Measurements from ENCODE around the gene PRKAG2. TPM values are rescaled to one million over a fixed set of nuclear protein-coding genes. Genes with fewer than 3 reads are reported as not detected.
"Not testable (repeated sequence)": the region's sequence is repeated elsewhere in the genome, so short reads cannot be mapped to it uniquely, and the experiment has no call there.

PRKAG2 gene
- polyA plus RNA-seq, 1 of the 3 experiments (the other 2 are of a cell fraction), result 51.6 TPM

GRCh38 chr7:151830121-151830830 is 46.6 kb downstream of the PRKAG2 start:
- Histone ChIP-seq H3K9ac (no peak overlapping the region), H3K79me2 (ENCODE audit: insufficient read depth) (no peaks in the 10 kb centered on the region), H3F3A (replicated peaks; ENCODE audit: insufficient read depth) (no peaks in the 10 kb centered on the region), H3K4me1 (ENCODE audit: control insufficient read depth in 1 of 2, insufficient read depth in 2 of 2, low read depth in 1 of 2, low read length in 1 of 2) (peaks cover 0 to 4% of the 10 kb centered on the region in 2 experiments; a peak in 1 of 4 replicates), H2AFZ (ENCODE audit: low read depth) (no peak overlapping the region), H3K27me3 (ENCODE audit: insufficient read depth) (peaks cover 60% of the 10 kb centered on the region), H3K4me2 (no peak overlapping the region), H3K9me3 (no peaks in the 10 kb centered on the region), H4K20me1 (ENCODE audit: insufficient read depth) (no peaks in the 10 kb centered on the region), H3K36me3 (replicated peaks in 1 of 2; ENCODE audit: control insufficient read depth in 1 of 2, insufficient read depth in 2 of 2, low read length in 1 of 2) (no peaks in the 10 kb centered on the region), H3K27ac (ENCODE audit: low read depth in 2 of 2, low read length in 1 of 2) (no peak overlapping the region), H3K9me2 (no peaks in the 10 kb centered on the region), H3K4me3 (ENCODE audit: low read depth in 2 of 2, low read length in 1 of 2) (no peak overlapping the region)
- no peak for TF ChIP-seq NRF1 (IDR thresholded peaks at IDR 0.05; ENCODE audit: low read depth, low read length)
- CTCF ChIA-PET, result no interaction called here
- 64% methylated on average over 22 of the region's 26 CpGs for WGBS (ENCODE audit: low lambda C conversion rate)
- POLR2A ChIA-PET, result interaction anchor here (0.7 kb wide), 1 partner anchor 47 kb away, joined by 3 read pairs; the partner anchor contains the start of gene PRKAG2
- no peak for DNase-seq

- 70% methylated on average over 13 of the region's 13 CpGs for WGBS (ENCODE audit: low lambda C conversion rate)
- H3K4me1 ChIP-seq (ENCODE audit: control insufficient read depth in 1 of 2, insufficient read depth in 2 of 2, low read depth in 1 of 2, low read length in 1 of 2), result peaks cover 0 to 5% of the 10 kb centered on the region in 2 experiments; a peak in 1 of 4 replicates
- POLR2A ChIA-PET, result interaction anchor here (0.7 kb wide), 1 partner anchor 48 kb away, joined by 3 read pairs; the partner anchor contains the start of gene PRKAG2
Observed at GRCh38 chr7:151829707-151830106, 47.2 kb downstream of the PRKAG2 start.

DNA sequence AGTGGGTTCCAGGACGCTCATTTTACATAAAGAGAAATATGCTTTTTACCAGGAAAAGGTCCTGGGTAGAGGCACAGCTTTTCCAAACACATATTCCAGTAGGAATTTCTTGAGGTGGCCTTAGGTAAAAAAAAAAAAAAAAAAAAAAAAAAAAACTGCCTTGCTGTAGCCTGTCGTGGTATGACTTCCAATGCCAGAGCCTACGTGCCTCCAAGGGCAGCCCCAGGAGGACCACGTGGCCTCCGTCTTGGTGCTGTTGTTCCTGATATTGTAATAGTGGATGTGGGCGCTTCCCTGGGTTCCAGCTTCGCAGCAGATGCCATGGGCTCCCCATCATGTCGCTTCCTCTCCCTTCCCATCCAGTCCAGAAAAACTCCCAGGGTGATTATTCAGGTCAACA is 49.3 kb downstream of the PRKAG2 start:
- Histone ChIP-seq H3K4me3 (ENCODE audit: low read depth in 2 of 2, low read length in 1 of 2) (no peak overlapping the region), H3K4me1 (ENCODE audit: control insufficient read depth in 1 of 2, insufficient read depth in 2 of 2, low read depth in 1 of 2, low read length in 1 of 2) (peaks cover 0 to 13% of the 10 kb centered on the region in 2 experiments; a peak in 1 of 4 replicates), H3K36me3 (replicated peaks in 1 of 2; ENCODE audit: control insufficient read depth in 1 of 2, insufficient read depth in 2 of 2, low read length in 1 of 2) (no peaks in the 10 kb centered on the region), H3F3A (replicated peaks; ENCODE audit: insufficient read depth) (no peaks in the 10 kb centered on the region), H3K9me2 (no peaks in the 10 kb centered on the region), H3K27ac (ENCODE audit: low read depth in 2 of 2, low read length in 1 of 2) (no peak overlapping the region), H3K9ac (no peak overlapping the region), H4K20me1 (ENCODE audit: insufficient read depth) (no peaks in the 10 kb centered on the region), H3K27me3 (ENCODE audit: insufficient read depth) (peaks cover 57% of the 10 kb centered on the region), H3K4me2 (no peak overlapping the region), H2AFZ (ENCODE audit: low read depth) (no peak overlapping the region), H3K9me3 (no peaks in the 10 kb centered on the region), H3K79me2 (ENCODE audit: insufficient read depth) (no peaks in the 10 kb centered on the region)
- ChIA-PET CTCF (no interaction called here), POLR2A (no interaction called here)
- WGBS (ENCODE audit: low lambda C conversion rate), result 58% methylated on average over 8 of the region's 8 CpGs
- no peak for DNase-seq
- TF ChIP-seq ELF1 (IDR thresholded peaks at IDR 0.05) (no peak), USF2 (IDR thresholded peaks at IDR 0.05; ENCODE audit: borderline replicate concordance, low read depth, low read length) (no peak), RXRA (IDR thresholded peaks at IDR 0.05; ENCODE audit: borderline replicate concordance, low read depth) (no peak), CHD2 (IDR thresholded peaks at IDR 0.05; ENCODE audit: low read length, partially characterized antibody) (no peak), NFIC (IDR thresholded peaks at IDR 0.05; ENCODE audit: borderline replicate concordance) (no peak), TAF1 (IDR thresholded peaks at IDR 0.05; ENCODE audit: borderline replicate concordance, low read depth, low read length) (no peak)

More at GRCh38 chr7:151829707-151830106, 47.2 kb downstream of the PRKAG2 start:
- CTCF ChIA-PET, result interaction anchor here (0.6 kb wide), 1 partner anchor 29 kb away, joined by 3 read pairs; no protein-coding TSS in a partner anchor
- no peak for DNase-seq
- Histone ChIP-seq H3K79me2 (ENCODE audit: insufficient read depth) (no peaks in the 10 kb centered on the region), H3K9me3 (no peaks in the 10 kb centered on the region), H3K27ac (ENCODE audit: low read depth in 2 of 2, low read length in 1 of 2) (no peak overlapping the region), H3K4me2 (no peak overlapping the region), H3K9ac (no peak overlapping the region), H3K27me3 (ENCODE audit: insufficient read depth) (peaks cover 62% of the 10 kb centered on the region), H4K20me1 (ENCODE audit: insufficient read depth) (no peaks in the 10 kb centered on the region), H3K9me2 (no peaks in the 10 kb centered on the region), H3K4me3 (ENCODE audit: low read depth in 2 of 2, low read length in 1 of 2) (no peak overlapping the region), H2AFZ (ENCODE audit: low read depth) (no peak overlapping the region), H3F3A (replicated peaks; ENCODE audit: insufficient read depth) (no peaks in the 10 kb centered on the region), H3K36me3 (replicated peaks in 1 of 2; ENCODE audit: control insufficient read depth in 1 of 2, insufficient read depth in 2 of 2, low read length in 1 of 2) (no peaks in the 10 kb centered on the region)
- TF ChIP-seq RXRA (IDR thresholded peaks at IDR 0.05; ENCODE audit: borderline replicate concordance, low read depth), result no peak
- no peak for TF ChIP-seq TCF12 (IDR thresholded peaks at IDR 0.05)

- H3K79me2 ChIP-seq (ENCODE audit: insufficient read depth); DNase-seq; H3K36me3 ChIP-seq (replicated peaks in 1 of 2; ENCODE audit: control insufficient read depth in 1 of 2, insufficient read depth in 2 of 2, low read length in 1 of 2); H3K27ac ChIP-seq (ENCODE audit: low read depth in 2 of 2, low read length in 1 of 2); H3K9ac ChIP-seq; H2AFZ ChIP-seq (ENCODE audit: low read depth); H4K20me1 ChIP-seq (ENCODE audit: insufficient read depth); H3K9me2 ChIP-seq; H3F3A ChIP-seq (replicated peaks; ENCODE audit: insufficient read depth); H3K4me2 ChIP-seq; H3K9me3 ChIP-seq; POLR2A ChIA-PET; H3K4me3 ChIP-seq (ENCODE audit: low read depth in 2 of 2, low read length in 1 of 2): not testable (repeated sequence)
- Histone ChIP-seq H3K27me3 (ENCODE audit: insufficient read depth) (peaks cover 53% of the 10 kb centered on the region), H3K4me1 (ENCODE audit: control insufficient read depth in 1 of 2, insufficient read depth in 2 of 2, low read depth in 1 of 2, low read length in 1 of 2) (peaks cover 0 to 18% of the 10 kb centered on the region in 2 experiments; a peak in 1 of 4 replicates)
- 77% methylated on average over 6 of the region's 6 CpGs for WGBS (ENCODE audit: low lambda C conversion rate)
- CTCF ChIA-PET, result interaction anchor here (0.5 to 1.2 kb wide), 3 partner anchors 26 to 44 kb away, joined by 3 to 5 read pairs (median 3); no protein-coding TSS in a partner anchor
Observed at GRCh38 chr7:151826316-151826715, 50.6 kb downstream of the PRKAG2 start.
